Skin of body (tissue), 2 donors: ENCODE data around the gene TOR2A. TPM values are rescaled to one million over a fixed set of nuclear protein-coding genes. Genes with fewer than 3 reads are reported as not detected.
A peak's percentile ranks its signal among the peaks of the same experiment; 100 is the strongest.

ENCODE experiments used
- DNase-seq: peaks from one replicate; lab custom pipeline; 2025; lab: John Stamatoyannopoulos, UW
- total RNA-seq: library from RNA; depleted of rRNA; stranded (reverse); fragments of >200 nt; gene quantifications from one replicate; pipeline ENCODE4 v1.2.3, GENCODE V29; 2014

The TOR2A gene
- total RNA-seq, 1 donor from 2014 or later: 4.4 TPM

DNA sequence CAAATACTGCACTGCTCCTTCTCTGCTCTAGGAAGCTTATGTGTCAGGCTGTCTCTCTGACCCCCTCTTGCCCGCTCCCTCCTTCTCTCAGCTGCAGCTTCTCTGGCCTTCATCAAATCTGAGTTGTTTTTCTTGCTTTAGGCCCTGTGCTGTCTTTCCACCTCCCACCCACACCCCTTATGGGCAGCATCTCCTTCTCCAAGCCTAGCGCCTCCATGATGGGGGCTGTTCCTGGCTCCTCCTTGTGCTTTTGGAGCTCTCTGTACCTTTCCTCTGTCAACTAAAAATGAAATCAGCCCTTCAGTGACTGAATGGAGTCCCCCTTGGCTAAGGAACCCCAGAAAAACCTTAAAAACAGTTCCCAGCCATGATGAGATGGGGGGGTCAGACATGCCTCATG, 35.0 kb downstream of the TOR2A start:
- no peak for DNase-seq

GRCh38 chr9:127698985-127699670, 36.0 kb downstream of the TOR2A start:
- peak; percentile 93 for DNase-seq

GRCh38 chr9:127698386-127698785, 36.7 kb downstream of the TOR2A start:
- DNase-seq: no peak

DNA sequence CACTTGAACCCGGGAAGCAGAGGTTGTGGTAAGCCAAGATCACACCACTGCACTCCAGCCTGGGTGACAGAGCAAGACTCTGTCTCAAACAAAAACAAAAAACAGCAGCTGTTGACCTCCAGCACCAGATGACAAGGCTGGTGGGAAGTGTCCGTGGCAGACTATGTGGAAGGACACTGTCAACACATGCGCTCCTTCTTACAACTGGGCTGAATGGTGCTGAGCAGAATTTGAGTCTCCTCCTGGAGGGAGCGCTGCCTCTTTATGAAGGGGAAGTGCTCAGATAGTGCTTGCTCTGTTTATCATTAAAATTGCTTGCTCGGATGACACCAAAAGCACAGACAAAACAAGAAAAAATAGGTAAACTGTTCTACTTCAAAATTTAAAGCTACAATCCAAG, 37.5 kb downstream of the TOR2A start:
- no peak for DNase-seq

GRCh38 chr9:127694890-127695720, 40.0 kb downstream of the TOR2A start:
- DNase-seq: peak; percentile 52

- DNase-seq: no peak
These were observed 41.4 kb downstream of the TOR2A start for GRCh38 chr9:127693697-127694096.

DNA sequence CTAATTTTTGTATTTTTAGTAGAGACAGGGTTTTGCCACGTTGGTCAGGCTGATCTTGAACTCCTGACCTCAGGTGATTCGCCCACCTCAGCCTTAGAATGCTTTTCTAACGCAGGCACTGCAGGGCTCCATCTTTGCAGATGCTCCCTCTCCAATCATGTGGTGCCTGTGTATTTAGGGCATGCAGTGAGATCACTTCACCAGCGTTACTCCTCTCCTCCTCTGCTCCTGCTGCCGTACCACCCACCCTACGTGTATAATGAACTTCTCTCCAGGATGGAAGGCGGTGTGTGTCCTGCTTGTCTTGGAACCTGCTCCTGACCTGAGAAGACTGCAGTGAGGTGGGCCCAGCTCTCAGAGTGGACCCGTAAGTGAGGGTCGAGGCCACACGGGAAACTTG, 42.0 kb downstream of the TOR2A start:
- DNase-seq: no peak

GRCh38 chr9:127692071-127692470, 43.0 kb downstream of the TOR2A start:
- DNase-seq: no peak

DNA sequence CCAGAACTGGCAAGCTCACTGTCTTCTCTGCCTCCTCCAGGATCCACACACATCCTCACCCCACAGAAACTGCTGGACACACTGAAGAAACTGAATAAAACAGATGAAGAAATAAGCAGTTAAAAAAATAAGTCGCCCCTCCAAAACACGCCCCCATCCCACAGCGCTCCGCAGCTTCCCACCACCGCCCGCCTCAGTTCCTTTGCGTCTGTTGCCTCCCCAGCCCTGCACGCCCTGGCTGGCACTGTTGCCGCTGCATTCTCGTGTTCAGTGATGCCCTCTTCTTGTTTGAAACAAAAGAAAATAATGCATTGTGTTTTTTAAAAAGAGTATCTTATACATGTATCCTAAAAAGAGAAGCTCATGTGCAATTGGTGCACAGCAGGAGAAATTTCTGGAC, 44.4 kb downstream of the TOR2A start:
- no peak for DNase-seq

DNA sequence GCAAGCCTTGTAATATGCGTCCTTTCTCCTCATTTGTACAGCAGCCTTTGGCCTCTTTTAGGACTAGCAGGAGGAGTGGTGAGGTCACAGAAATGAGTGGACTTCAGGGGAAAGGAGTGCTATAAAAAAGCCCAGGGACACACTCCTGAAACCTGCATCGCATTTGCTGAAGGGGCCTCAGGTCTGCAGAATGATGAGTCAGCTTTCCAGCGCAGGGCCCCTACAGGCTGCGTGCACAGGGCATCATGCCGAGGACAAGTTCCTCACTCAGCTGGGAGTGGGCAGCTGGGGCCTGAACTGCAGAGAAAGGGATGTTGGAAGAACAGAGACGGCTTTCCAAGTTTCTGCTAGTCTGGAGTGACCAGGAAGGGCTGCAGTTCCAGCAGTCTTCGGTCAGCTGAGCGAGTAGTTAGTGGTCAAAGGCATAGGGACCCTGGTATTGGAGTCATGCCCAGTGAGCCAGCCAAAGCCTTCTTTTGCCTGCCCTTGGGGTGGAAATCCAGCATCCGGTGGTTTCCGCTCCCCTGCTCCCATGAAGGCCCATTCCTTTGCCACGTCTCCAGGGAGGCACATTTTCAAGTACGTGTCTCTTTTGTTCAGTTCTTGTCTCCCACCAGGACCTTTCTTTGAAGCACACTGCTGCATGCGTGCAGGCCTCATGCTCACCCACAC, 45.6 kb downstream of the TOR2A start:
- no peak for DNase-seq

DNA sequence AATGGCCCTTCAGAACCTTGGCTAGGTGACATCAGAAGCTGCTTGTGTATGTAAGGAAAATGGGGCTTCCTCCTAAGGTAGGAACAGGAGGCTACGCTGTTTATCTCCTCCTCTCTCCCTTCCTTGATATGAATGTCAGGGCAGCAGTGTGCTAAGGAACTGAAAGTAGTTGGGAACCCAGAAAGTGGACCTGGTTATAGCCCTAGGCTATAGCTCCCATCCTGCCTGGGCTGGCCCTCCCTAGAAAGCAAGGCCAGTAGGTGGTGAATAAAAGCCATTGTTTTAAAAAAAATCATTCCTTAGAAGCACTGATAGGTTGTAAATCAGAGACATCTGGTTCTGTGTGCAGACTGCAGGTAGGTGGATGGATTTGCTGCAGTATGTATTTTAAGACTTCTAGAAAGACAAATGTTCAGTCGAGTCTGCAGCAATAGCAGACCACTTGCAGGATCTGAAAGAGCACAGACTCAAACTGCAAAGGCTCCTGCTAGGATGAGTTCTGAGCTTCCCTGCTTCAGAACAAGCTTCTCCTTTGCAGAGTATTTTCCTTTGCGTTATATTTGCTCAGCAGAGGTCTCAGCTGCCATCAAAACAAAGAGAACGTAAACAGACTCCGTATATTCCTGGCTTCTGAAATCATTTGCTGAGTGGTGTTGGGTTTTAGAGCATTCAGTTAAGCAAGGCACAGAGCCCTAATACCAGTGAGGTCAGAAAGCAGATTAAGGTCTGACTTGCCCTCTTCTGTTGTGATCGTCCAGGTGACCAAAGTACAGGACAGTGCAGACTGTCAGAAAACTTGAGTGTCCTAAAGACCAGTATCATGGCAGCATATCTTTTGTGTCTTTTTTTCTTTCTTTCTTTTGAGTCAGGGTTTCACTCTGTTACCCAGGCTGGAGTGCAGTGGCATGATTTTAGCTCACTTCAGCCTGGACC, 48.4 kb downstream of the TOR2A start:
- no peak for DNase-seq

GRCh38 chr9:127684576-127684975, 50.5 kb downstream of the TOR2A start:
- no peak for DNase-seq

DNA sequence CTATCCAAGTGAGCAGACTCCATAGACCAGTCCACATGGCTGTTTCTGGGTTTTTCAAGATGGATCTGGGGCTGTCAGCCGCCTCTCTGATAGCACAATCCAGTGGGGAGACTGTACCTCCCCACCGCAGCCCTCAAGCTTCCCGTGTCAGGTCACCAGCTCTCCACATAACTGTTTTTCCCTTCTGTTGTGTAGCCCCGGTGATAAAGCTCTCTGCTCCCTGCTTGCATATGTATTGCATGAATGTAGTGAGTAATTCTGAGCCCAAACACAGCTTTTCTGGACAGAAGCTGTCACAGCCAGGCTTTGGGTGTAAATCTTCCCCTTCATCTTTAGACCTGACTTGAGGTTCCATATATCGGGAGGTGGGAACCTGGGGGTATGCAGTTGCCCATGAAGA, 51.4 kb downstream of the TOR2A start:
- no peak for DNase-seq

- DNase-seq: no peak
These were observed 52.5 kb downstream of the TOR2A start for GRCh38 chr9:127682351-127683136.

Other genes starting within 250 kb of the TOR2A start
- 15.2 TPM for gene STXBP1, start 123.0 kb downstream of the TOR2A start, total RNA-seq
- gene CFAP157, start 28.3 kb downstream of the TOR2A start, total RNA-seq: 0.10 TPM
- 11.8 TPM for gene PTRH1, start 19.6 kb downstream of the TOR2A start, total RNA-seq
- not detected for gene TTC16, start 19.2 kb downstream of the TOR2A start, total RNA-seq
- 5.7 TPM for gene SH2D3C, start 43.4 kb upstream of the TOR2A start, total RNA-seq
- 24.9 TPM for gene CDK9, start 50.7 kb upstream of the TOR2A start, total RNA-seq
- gene FPGS, start 67.6 kb upstream of the TOR2A start, total RNA-seq: 21.7 TPM
- 9.1 TPM for gene ENG, start 119.4 kb upstream of the TOR2A start, total RNA-seq
- gene AK1, start 142.4 kb upstream of the TOR2A start, total RNA-seq: 47.1 TPM
- gene ST6GALNAC6, start 164.3 kb upstream of the TOR2A start, total RNA-seq: 19.5 TPM
- 8.9 TPM for gene ST6GALNAC4, start 181.7 kb upstream of the TOR2A start, total RNA-seq
- gene PIP5KL1, start 195.5 kb upstream of the TOR2A start, total RNA-seq: 1.2 TPM
- 11.2 TPM for gene DPM2, start 202.6 kb upstream of the TOR2A start, total RNA-seq
- 14.0 TPM for gene EEIG1, start 245.7 kb upstream of the TOR2A start, total RNA-seq